Thymus (tissue), 11 donors: ENCODE measurements around the gene CAD. TPM values are rescaled to one million over a fixed set of nuclear protein-coding genes. Genes with fewer than 3 reads are reported as not detected.
"Not testable (repeated sequence)": the region's sequence is repeated elsewhere in the genome, so short reads cannot be mapped to it uniquely, and the experiment has no call there.

Experiments used
- DNase-seq, 9 donors: peaks; one replicate each; pipeline ENCODE4 v3.0.0-alpha.2; 2013; ENCODE audit warnings: low spot score in 9 of 9, low read depth in 6 of 9, missing footprints in 1 of 9
- H3K27ac ChIP-seq, 2 donors: one replicate each; pipeline ENCODE4 v1.5.1; 2013; ENCODE audit warnings: control low read depth in 1 of 2, low read depth in 1 of 2, low read length in 1 of 2, mild to moderate bottlenecking in 1 of 2, moderate library complexity in 1 of 2
- H3K27me3 ChIP-seq, 2 donors: one replicate each; pipeline ENCODE4 v1.5.1; 2013; ENCODE audit warnings: low read length in 1 of 2; ENCODE audit not compliant: control insufficient read depth in 2 of 2, insufficient read depth in 1 of 2
- H3K36me3 ChIP-seq, 2 donors: one replicate each; pipeline ENCODE4 v1.5.1; 2013; ENCODE audit warnings: low read length in 1 of 2, mild to moderate bottlenecking in 1 of 2, moderate library complexity in 1 of 2; ENCODE audit not compliant: control insufficient read depth in 2 of 2, insufficient read depth in 2 of 2
- H3K4me1 ChIP-seq, 2 donors: one replicate each; pipeline ENCODE4 v1.5.1; 2013; ENCODE audit warnings: low read length in 2 of 2; ENCODE audit not compliant: control insufficient read depth in 2 of 2, insufficient read depth in 2 of 2
- H3K4me3 ChIP-seq, 2 donors: one replicate each; pipeline ENCODE4 v1.5.1; 2013; ENCODE audit warnings: low read length in 2 of 2, control low read depth in 1 of 2, mild to moderate bottlenecking in 1 of 2
- H3K9me3 ChIP-seq, 2 donors: one replicate each; pipeline ENCODE4 v1.5.1; 2013; ENCODE audit warnings: low read length in 1 of 2, mild to moderate bottlenecking in 1 of 2; ENCODE audit not compliant: control insufficient read depth in 2 of 2, insufficient read depth in 1 of 2
- WGBS: extraction: QIAGEN DNeasy Blood & Tissue Kit; methylation state at CpG from one replicate; pipeline ENCODE4 v1.1.7; 2013; 5-methylcytosine and 5-hydroxymethylcytosine counted together
- polyA plus RNA-seq: library from polyadenylated mRNA; stranded (reverse); fragments of 200-250 nt; gene quantifications from one replicate; pipeline ENCODE4 v1.2.3, GENCODE V29; 2013
- total RNA-seq: library from RNA; stranded (reverse); fragments of 120-200 nt; gene quantifications from one replicate; pipeline ENCODE4 v1.2.4, GENCODE V29; 2013
- donor health status: healthy.

CAD gene
- total and polyA plus RNA-seq, 2 donors: 14.8 to 18.6 TPM

DNA sequence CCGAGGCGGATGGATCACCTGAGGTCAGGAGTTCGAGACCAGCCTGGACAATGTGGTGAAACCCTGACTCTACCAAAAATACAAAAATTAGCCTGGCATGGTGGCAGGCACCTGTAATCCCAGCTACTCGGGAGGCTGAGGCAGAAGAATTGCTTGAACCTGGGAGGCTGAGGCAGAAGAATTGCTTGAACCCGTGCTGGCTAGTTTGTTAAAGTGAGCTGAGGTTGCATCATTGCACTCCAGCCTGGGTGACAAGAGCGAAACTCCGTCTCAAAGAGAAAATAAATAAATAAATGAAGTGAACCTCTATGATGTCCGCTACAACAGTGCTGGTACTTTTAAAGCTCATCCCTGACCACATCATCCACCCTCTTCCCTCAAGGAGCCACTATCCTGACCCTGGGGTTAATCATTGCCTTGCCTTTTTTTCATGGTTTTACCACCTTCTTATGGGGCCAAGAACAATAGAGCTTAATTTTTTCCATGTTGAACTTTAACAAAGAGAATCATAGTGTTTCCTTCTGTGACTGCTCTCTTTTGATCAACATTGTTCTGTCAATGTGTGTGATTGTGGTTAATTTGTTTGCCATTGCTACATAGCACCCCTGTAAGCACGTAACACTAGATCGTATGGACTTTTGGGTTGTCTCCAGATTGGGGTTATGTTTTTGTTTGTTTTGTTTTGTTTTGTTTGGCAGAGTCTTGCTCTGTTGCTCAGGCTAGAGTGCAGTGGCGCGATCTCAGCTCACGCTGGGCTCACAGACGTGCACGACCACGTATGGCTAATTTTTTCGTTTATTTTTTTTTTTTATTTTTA is 22.4 kb upstream of the CAD start:
- H3K36me3 ChIP-seq: peaks cover 0 to 2% of the 10 kb centered on the region in 2 donors
- no peaks in the 10 kb centered on the region for H3K27me3 ChIP-seq
- 93% methylated on average over 17 of the region's 17 CpGs for WGBS
- no peak for DNase-seq
- no peaks in the 10 kb centered on the region for H3K9me3 ChIP-seq
- no peak overlapping the region for H3K4me3 ChIP-seq
- H3K27ac ChIP-seq: no peak overlapping the region
- no peaks in the 10 kb centered on the region for H3K4me1 ChIP-seq

DNA sequence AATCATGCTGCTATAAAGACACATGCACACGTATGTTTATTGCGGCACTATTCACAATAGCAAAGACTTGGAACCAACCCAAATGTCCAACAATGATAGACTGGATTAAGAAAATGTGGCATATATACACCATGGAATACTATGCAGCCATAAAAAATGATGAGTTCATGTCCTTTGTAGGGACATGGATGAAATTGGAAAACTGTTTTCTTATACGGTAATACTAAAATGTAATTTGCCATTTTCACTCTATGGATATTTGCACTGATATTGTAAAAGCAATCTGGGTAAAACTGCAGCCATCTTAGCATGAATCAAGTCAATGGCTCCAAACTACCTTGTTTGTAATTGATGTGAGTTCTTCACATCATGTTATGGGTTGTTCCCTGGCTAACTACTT is 21.4 kb upstream of the CAD start:
- H3K4me3 ChIP-seq, H3K27ac ChIP-seq, DNase-seq, H3K36me3 ChIP-seq, H3K4me1 ChIP-seq, H3K27me3 ChIP-seq, H3K9me3 ChIP-seq: not testable (repeated sequence)
- WGBS: 98% methylated on average over 3 of the region's 3 CpGs

DNA sequence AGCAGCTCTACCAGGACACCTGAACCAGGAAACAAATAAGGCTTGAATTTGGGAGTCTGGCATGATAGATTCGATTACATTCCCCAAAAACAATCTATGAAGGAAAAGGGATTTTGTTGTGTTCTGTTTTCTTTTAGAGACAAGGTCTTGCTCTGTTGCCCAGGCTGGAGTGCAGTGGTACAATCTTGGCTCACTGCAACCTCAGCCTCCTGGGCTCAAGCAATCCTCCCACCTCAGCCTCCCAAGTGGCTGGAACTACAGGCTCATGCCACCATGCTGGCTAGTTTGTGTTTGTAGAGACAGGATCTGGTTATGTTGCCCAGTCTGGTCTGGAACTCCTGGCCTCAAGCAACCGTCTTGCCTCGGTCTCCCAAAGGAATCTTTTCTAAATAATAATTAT is 19.1 kb upstream of the CAD start:
- H3K4me1 ChIP-seq, H3K9me3 ChIP-seq, H3K27me3 ChIP-seq, DNase-seq, H3K27ac ChIP-seq, H3K4me3 ChIP-seq: not testable (repeated sequence)
- peaks cover 19 to 21% of the 10 kb centered on the region in 2 donors for H3K36me3 ChIP-seq
- WGBS: 95% methylated on average over 3 of the region's 3 CpGs

DNA sequence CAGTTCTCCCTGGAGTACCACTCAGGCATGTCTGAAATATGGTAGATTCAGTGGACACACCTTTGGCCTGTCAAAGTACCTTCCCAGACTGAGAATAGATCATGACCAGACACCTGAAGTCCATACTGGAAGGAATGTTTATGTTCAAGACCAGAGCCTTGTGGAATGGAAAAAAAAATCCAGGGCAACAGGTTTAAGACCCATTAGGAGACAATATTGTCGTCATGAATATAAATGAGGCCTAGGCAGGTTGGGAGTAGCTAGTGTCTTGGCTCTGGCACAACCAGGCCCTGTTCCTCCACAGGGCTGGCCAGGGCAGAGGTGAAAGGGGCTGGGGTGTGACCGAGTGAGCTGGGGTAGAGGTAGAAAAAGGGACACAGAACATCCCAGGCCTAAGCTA is 18.5 kb upstream of the CAD start:
- 95% methylated on average over 2 of the region's 2 CpGs for WGBS

DNA sequence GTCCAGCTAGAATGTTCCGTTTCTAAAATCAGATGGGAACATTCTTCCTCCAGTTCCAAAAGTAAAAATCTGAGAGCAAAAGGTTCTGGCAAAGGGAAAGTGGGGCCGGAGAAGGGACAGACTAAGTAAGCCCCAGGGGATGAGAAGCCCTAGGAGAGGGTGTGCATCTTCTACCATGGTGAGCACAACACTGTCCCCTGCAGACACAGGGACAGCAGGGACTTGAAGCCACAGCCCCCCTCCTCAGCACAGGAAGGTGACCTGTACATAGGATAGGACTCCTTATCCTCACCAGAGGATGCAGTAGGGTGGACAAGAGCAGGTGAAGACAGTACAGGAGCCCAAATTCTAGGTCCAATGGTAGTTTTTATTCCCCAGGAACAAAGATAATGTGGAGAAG is 17.9 kb upstream of the CAD start:
- H3K9me3 ChIP-seq: no peaks in the 10 kb centered on the region
- H3K36me3 ChIP-seq: peaks cover 27 to 29% of the 10 kb centered on the region in 2 donors
- no peaks in the 10 kb centered on the region for H3K27me3 ChIP-seq
- no peak overlapping the region for H3K4me3 ChIP-seq
- H3K4me1 ChIP-seq: no peaks in the 10 kb centered on the region
- no peak overlapping the region for H3K27ac ChIP-seq
- 99% methylated on average over 2 of the region's 2 CpGs for WGBS
- DNase-seq: no peak

More for the DNA sequence above, 18.5 kb upstream of the CAD start:
- DNase-seq: no peak
- no peaks in the 10 kb centered on the region for H3K4me1 ChIP-seq
- H3K36me3 ChIP-seq: peaks cover 23% of the 10 kb centered on the region in 2 donors
- H3K27ac ChIP-seq: no peak overlapping the region
- no peak overlapping the region for H3K4me3 ChIP-seq
- H3K27me3 ChIP-seq: no peaks in the 10 kb centered on the region
- H3K9me3 ChIP-seq: no peaks in the 10 kb centered on the region

DNA sequence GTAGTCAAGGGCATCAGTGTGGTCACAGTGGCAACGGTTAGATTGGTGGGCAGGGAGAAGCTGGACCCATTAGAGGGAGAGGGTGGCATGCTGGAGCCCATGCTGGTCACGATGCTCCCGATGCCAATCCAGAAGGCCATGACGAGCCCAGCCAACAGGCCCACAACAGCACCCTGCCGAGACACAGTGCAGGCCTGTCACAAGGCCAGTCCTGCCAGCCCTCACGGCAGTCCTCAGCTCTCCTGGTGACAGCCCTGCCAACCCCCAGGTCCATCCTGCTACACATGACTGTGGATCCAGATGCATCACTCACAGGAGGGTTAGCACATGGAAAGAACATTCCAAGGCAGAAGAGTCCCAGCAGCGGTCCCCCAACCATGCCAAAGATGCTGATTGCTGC is 15.5 kb upstream of the CAD start:
- peaks cover 47 to 49% of the 10 kb centered on the region in 2 donors for H3K36me3 ChIP-seq
- H3K27me3 ChIP-seq: no peaks in the 10 kb centered on the region
- no peak overlapping the region for H3K4me3 ChIP-seq
- WGBS: 99% methylated on average over 7 of the region's 7 CpGs
- no peaks in the 10 kb centered on the region for H3K9me3 ChIP-seq
- no peak overlapping the region for H3K27ac ChIP-seq
- no peaks in the 10 kb centered on the region for H3K4me1 ChIP-seq
- DNase-seq: no peak

DNA sequence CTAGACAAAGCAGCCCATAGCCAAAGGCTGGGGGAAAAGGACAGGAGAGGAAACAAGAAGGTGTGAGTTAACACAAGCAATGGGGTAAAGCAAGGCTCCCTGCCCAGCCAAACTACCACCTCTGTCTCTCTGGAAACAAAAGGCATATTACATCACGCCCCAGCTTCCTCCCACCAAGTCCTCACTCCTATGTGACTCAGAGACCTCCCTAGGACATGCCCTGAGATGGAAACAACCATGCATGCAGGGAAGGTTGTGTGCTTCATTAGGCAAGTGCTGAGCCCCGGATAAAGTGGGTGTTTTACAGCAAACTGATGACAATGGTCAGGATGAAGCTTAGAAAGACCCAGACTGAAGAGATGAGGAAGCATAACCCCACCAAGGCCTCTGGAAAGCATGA is 14.3 kb upstream of the CAD start:
- 95% methylated on average over 2 of the region's 2 CpGs for WGBS
- no peak overlapping the region for H3K27ac ChIP-seq
- H3K4me3 ChIP-seq: no peak overlapping the region
- no peaks in the 10 kb centered on the region for H3K4me1 ChIP-seq
- no peak for DNase-seq
- H3K9me3 ChIP-seq: no peaks in the 10 kb centered on the region
- no peaks in the 10 kb centered on the region for H3K27me3 ChIP-seq
- peaks cover 57 to 59% of the 10 kb centered on the region in 2 donors for H3K36me3 ChIP-seq

DNA sequence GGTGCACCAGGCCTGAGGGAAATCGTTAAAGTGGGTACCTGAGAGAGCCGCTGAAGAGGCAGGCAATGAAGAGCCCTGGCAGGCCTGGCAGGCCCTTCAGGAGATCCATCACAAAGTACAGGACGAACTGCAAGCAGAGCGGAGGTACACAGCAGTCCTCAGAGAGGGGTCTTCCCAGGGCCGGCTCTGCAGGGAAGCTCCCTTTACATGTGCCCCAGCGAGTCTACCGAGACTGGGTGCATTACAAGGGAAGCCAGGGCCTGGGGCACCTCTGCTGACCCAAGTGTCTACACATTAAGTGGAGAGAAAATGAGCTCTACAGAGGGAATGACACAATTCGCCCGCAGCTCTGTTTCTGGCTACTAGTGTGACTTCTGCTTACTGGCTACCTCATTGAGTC is 13.4 kb upstream of the CAD start:
- H3K4me1 ChIP-seq: no peaks in the 10 kb centered on the region
- no peaks in the 10 kb centered on the region for H3K9me3 ChIP-seq
- H3K27me3 ChIP-seq: no peaks in the 10 kb centered on the region
- 98% methylated on average over 9 of the region's 9 CpGs for WGBS
- no peak for DNase-seq
- no peak overlapping the region for H3K4me3 ChIP-seq
- no peak overlapping the region for H3K27ac ChIP-seq
- peaks cover 64 to 66% of the 10 kb centered on the region in 2 donors for H3K36me3 ChIP-seq

DNA sequence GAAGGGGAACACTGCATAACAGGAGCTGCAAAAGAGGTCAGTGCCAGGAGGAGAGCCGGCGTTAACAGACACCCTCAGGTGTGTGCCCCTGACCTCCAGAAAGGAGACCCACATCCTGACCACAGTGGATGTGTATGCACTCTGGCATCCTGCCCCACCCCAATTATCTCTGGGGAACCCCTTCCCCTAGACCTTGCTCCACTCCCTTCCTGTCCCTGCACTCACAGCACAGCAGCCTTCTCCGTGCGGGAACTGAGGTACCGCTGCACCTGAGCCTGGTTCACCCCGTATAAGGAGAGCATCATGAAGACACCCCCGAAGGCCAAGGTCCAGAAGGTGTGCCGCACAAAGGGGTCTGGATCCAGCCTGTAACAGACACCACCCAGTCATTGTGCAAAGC is 12.6 kb upstream of the CAD start:
- 99% methylated on average over 8 of the region's 8 CpGs for WGBS
- Histone ChIP-seq H3K27me3 (no peaks in the 10 kb centered on the region), H3K9me3 (no peaks in the 10 kb centered on the region), H3K36me3 (peaks cover 64 to 70% of the 10 kb centered on the region in 2 donors), H3K27ac (no peak overlapping the region), H3K4me1 (peaks cover 0 to under 1% of the 10 kb centered on the region in 2 donors), H3K4me3 (no peak overlapping the region)
- no peak for DNase-seq
